Activated naive CD4-positive, alpha-beta T cell (primary cell): ENCODE results near the gene SLC22A23.

Experiments
- DNase-seq, 4 experiments: peaks; one replicate each; lab custom pipeline; 2025; lab: John Stamatoyannopoulos, UW

SLC22A23 gene

GRCh38 chr6:3456898-3457709, at the start of gene SLC22A23:
SLC22A23 (minus strand) TSS chr6:3457050; CDS start chr6:3456559, 491 bp downstream.
- peak; percentile 34 to 81 (median 60) for DNase-seq

- no peak for DNase-seq
Measured at GRCh38 chr6:3506200-3506599, 49.4 kb upstream of the SLC22A23 start.

GRCh38 chr6:3504938-3505805, 48.3 kb upstream of the SLC22A23 start:
- DNase-seq, result no peak

GRCh38 chr6:3504354-3504753, 47.5 kb upstream of the SLC22A23 start:
- no peak for DNase-seq

- no peak for DNase-seq
Measured at GRCh38 chr6:3501826-3502500, 45.1 kb upstream of the SLC22A23 start.

GRCh38 chr6:3500262-3501014, 43.6 kb upstream of the SLC22A23 start:
- DNase-seq, result no peak

- DNase-seq, result no peak
Measured at GRCh38 chr6:3499603-3500002, 42.8 kb upstream of the SLC22A23 start.

GRCh38 chr6:3496395-3496794, 39.5 kb upstream of the SLC22A23 start:
- no peak for DNase-seq

- no peak for DNase-seq
Measured at GRCh38 chr6:3494391-3495100, 37.7 kb upstream of the SLC22A23 start.

GRCh38 chr6:3490625-3490980, 33.8 kb upstream of the SLC22A23 start:
- no peak for DNase-seq

GRCh38 chr6:3489961-3490624, 33.2 kb upstream of the SLC22A23 start:
- DNase-seq, result no peak

GRCh38 chr6:3489027-3489757, 32.3 kb upstream of the SLC22A23 start:
- no peak for DNase-seq

- DNase-seq, result no peak
Measured at GRCh38 chr6:3484946-3485345, 28.1 kb upstream of the SLC22A23 start.

GRCh38 chr6:3484192-3484591, 27.3 kb upstream of the SLC22A23 start:
- DNase-seq, result no peak

- DNase-seq, result no peak
Measured at GRCh38 chr6:3483675-3484074, 26.8 kb upstream of the SLC22A23 start.

- DNase-seq, result no peak
Measured at GRCh38 chr6:3482869-3483268, 26.0 kb upstream of the SLC22A23 start.

- no peak for DNase-seq
Measured at GRCh38 chr6:3481640-3482039, 24.8 kb upstream of the SLC22A23 start.

GRCh38 chr6:3480009-3480408, 23.2 kb upstream of the SLC22A23 start:
- no peak for DNase-seq

GRCh38 chr6:3473773-3474172, 16.9 kb upstream of the SLC22A23 start:
- DNase-seq, result no peak

GRCh38 chr6:3471711-3472110, 14.9 kb upstream of the SLC22A23 start:
- DNase-seq, result no peak
